H1 (cell line): ENCODE data around the gene SMARCAL1. TPM values are rescaled to one million over a fixed set of nuclear protein-coding genes. Genes with fewer than 3 reads are reported as not detected.
A peak's percentile ranks its signal among the peaks of the same experiment; 100 is the strongest.

ENCODE experiments used
- CTCF ChIA-PET: fragments of 300-600 bp; sonication (Branson Sonifier 250); formaldehyde crosslinking; loops from one replicate; lab custom pipeline; 2021; ENCODE audit not compliant: partially characterized antibody; lab: Charles Lee
- POLR2A ChIA-PET: fragments of 300-600 bp; sonication (Branson Sonifier 250); formaldehyde crosslinking; loops from one replicate; lab custom pipeline; 2021; ENCODE audit warnings: inconsistent platforms; ENCODE audit not compliant: partially characterized antibody; lab: Charles Lee
- DNase-seq, 2 experiments: peaks; one replicate each; pipeline versions ENCODE4 v3.0.0 to v3.0.0-alpha.2; 2010 to 2022; ENCODE audit warnings: low spot score in 2 of 2, low read depth in 1 of 2, mixed read lengths in 1 of 2
- FAIRE-seq: peaks from 2 replicates; lab custom pipeline; 2011; peaks lifted over from hg19 to GRCh38; lab: Jason Lieb, UNC
- H2AFZ ChIP-seq: 2 replicates; pipeline ENCODE4 v1.8.1; 2012; ENCODE audit warnings: low read length, inconsistent platforms
- H2AK5ac ChIP-seq: 2 replicates; pipeline ENCODE4 v1.6.1; 2013; ENCODE audit warnings: low read depth, low read length
- H2BK120ac ChIP-seq: replicated peaks from 2 replicates; pipeline ENCODE3; 2013; ENCODE audit warnings: low read depth, low read length, inconsistent platforms
- H2BK12ac ChIP-seq: 2 replicates; pipeline ENCODE4 v1.6.1; 2013; ENCODE audit warnings: low read depth, low read length
- H2BK15ac ChIP-seq: 2 replicates; pipeline ENCODE4 v1.6.1; 2013; ENCODE audit warnings: low read length
- H2BK20ac ChIP-seq: 2 replicates; pipeline ENCODE4 v1.6.1; 2013; ENCODE audit warnings: low read length
- H2BK5ac ChIP-seq: 2 replicates; pipeline ENCODE4 v1.6.1; 2013; ENCODE audit warnings: low read depth, low read length
- H3K14ac ChIP-seq: 2 replicates; pipeline ENCODE4 v1.6.1; 2013; ENCODE audit warnings: inconsistent platforms; ENCODE audit not compliant: insufficient read length
- H3K18ac ChIP-seq: 2 replicates; pipeline ENCODE4 v1.6.1; 2013; ENCODE audit warnings: low read length; ENCODE audit errors: extremely low read depth
- H3K23ac ChIP-seq: 2 replicates; pipeline ENCODE4 v1.6.1; 2013; ENCODE audit warnings: inconsistent platforms; ENCODE audit not compliant: insufficient read length
- H3K23me2 ChIP-seq: 2 replicates; pipeline ENCODE4 v1.6.1; 2013; ENCODE audit warnings: low read depth, low read length
- H3K27ac ChIP-seq: 2 replicates; pipeline ENCODE4 v1.6.1; 2011; ENCODE audit warnings: low read depth, low read length, inconsistent platforms
- H3K27me3 ChIP-seq, 4 experiments: replicated peaks in 1 of 4; 1 replicate in 1 of 4; 2 replicates in 3 of 4; pipeline versions ENCODE4 v1.6.1 to v1.8.1; 2011 to 2013; ENCODE audit warnings: low read length in 3 of 4, mild to moderate bottlenecking in 3 of 4, inconsistent platforms in 2 of 4, mixed read lengths in 2 of 4, moderate library complexity in 1 of 4; ENCODE audit not compliant: control insufficient read depth in 3 of 4, insufficient read depth in 3 of 4; ENCODE audit errors: extremely low read depth in 1 of 4
- H3K36me3 ChIP-seq, 4 experiments: 2 replicates each; pipeline versions ENCODE4 v1.6.1 to v1.8.1; 2011 to 2013; ENCODE audit warnings: mild to moderate bottlenecking in 4 of 4, low read length in 3 of 4, moderate library complexity in 2 of 4, control low read depth in 1 of 4, inconsistent platforms in 1 of 4; ENCODE audit not compliant: insufficient read depth in 4 of 4, control insufficient read depth in 2 of 4
- H3K4ac ChIP-seq: replicated peaks from 2 replicates; pipeline ENCODE3; 2013; ENCODE audit warnings: low read length, low read depth, mixed read lengths, inconsistent platforms; ENCODE audit not compliant: insufficient read length
- H3K4me1 ChIP-seq, 4 experiments: replicated peaks in 1 of 4; 1 replicate in 1 of 4; 2 replicates in 3 of 4; pipeline versions ENCODE4 v1.6.1 to v1.8.1; 2011 to 2013; ENCODE audit warnings: low read length in 3 of 4, inconsistent platforms in 2 of 4, mixed read lengths in 1 of 4; ENCODE audit not compliant: insufficient read depth in 4 of 4, control insufficient read depth in 3 of 4
- H3K4me2 ChIP-seq, 2 experiments: 2 replicates each; pipeline versions ENCODE4 v1.6.1 to v1.8.1; 2011 to 2013; ENCODE audit warnings: low read depth in 2 of 2, low read length in 2 of 2, control low read depth in 1 of 2, inconsistent platforms in 1 of 2, mild to moderate bottlenecking in 1 of 2; ENCODE audit not compliant: insufficient read depth in 1 of 2
- H3K4me3 ChIP-seq, 4 experiments: fragments of 200-600, 300-600 bp in 1 of 4; sonication (generic), shearing (Covaris generic), sonication (Bioruptor Twin) in 1 of 4; 2 replicates each; pipeline versions ENCODE4 v1.5.1 to v1.8.1; 2011 to 2016; ENCODE audit warnings: low read length in 4 of 4, low read depth in 3 of 4, control low read depth in 2 of 4, inconsistent platforms in 2 of 4, mild to moderate bottlenecking in 2 of 4, mixed read lengths in 1 of 4, moderate library complexity in 1 of 4; ENCODE audit not compliant: insufficient read depth in 2 of 4; ENCODE audit errors: extremely low read depth in 1 of 4
- H3K56ac ChIP-seq: replicated peaks from 2 replicates; pipeline ENCODE3; 2013; ENCODE audit warnings: low read depth, mild to moderate bottlenecking, mixed read lengths, low read length, inconsistent platforms; ENCODE audit not compliant: insufficient read length
- H3K79me1 ChIP-seq: 2 replicates; pipeline ENCODE4 v1.6.1; 2013; ENCODE audit warnings: low read depth, low read length, control low read depth
- H3K79me2 ChIP-seq, 2 experiments: 2 replicates each; pipeline versions ENCODE4 v1.6.1 to v1.8.1; 2012 to 2013; ENCODE audit warnings: low read length in 2 of 2, mild to moderate bottlenecking in 2 of 2, inconsistent platforms in 1 of 2; ENCODE audit not compliant: insufficient read depth in 2 of 2, control insufficient read depth in 1 of 2
- H3K9ac ChIP-seq, 4 experiments: replicated peaks in 1 of 4; 1 replicate in 1 of 4; 2 replicates in 3 of 4; pipeline versions ENCODE4 v1.6.1 to v1.8.1; 2011 to 2013; ENCODE audit warnings: low read depth in 3 of 4, low read length in 3 of 4, control low read depth in 2 of 4, mild to moderate bottlenecking in 2 of 4, moderate library complexity in 2 of 4, inconsistent platforms in 1 of 4; ENCODE audit errors: extremely low read depth in 1 of 4
- H3K9me3 ChIP-seq, 2 experiments: 2 replicates each; pipeline versions ENCODE4 v1.6.1 to v1.8.1; 2012 to 2013; ENCODE audit warnings: mild to moderate bottlenecking in 2 of 2, moderate library complexity in 2 of 2, control low read depth in 1 of 2, inconsistent platforms in 1 of 2, low read depth in 1 of 2, low read length in 1 of 2, mixed read lengths in 1 of 2; ENCODE audit not compliant: insufficient read depth in 2 of 2
- H4K20me1 ChIP-seq, 2 experiments: replicated peaks in 1 of 2; 2 replicates each; pipeline versions ENCODE3 to v1.8.1; 2011 to 2013; ENCODE audit warnings: inconsistent platforms in 2 of 2, low read length in 2 of 2, mild to moderate bottlenecking in 1 of 2; ENCODE audit not compliant: insufficient read depth in 2 of 2, control insufficient read depth in 1 of 2
- H4K5ac ChIP-seq: 2 replicates; pipeline ENCODE4 v1.6.1; 2013; ENCODE audit warnings: low read length, low read depth, mixed read lengths, inconsistent platforms; ENCODE audit not compliant: insufficient read length
- H4K8ac ChIP-seq: 2 replicates; pipeline ENCODE4 v1.8.0; 2013; ENCODE audit warnings: mild to moderate bottlenecking, moderate library complexity, low read length, inconsistent platforms; ENCODE audit not compliant: insufficient read depth; ENCODE audit errors: extremely low read depth
- H4K91ac ChIP-seq: replicated peaks from 2 replicates; pipeline ENCODE3; 2013; ENCODE audit warnings: low read length, mixed read lengths, inconsistent platforms; ENCODE audit not compliant: insufficient read length
- EZH2 ChIP-seq: fragments of 200-600 bp; sonication (generic); IDR thresholded peaks from 2 replicates; pipeline ENCODE4 v1.7.1; 2012; ENCODE audit warnings: low read depth, mild to moderate bottlenecking, moderate library complexity, low read length, inconsistent platforms; ENCODE audit not compliant: severe bottlenecking
- HDAC6 ChIP-seq: IDR thresholded peaks from one replicate; pipeline ENCODE4 v1.7.1; 2012; ENCODE audit warnings: low read depth, mild to moderate bottlenecking, inconsistent platforms, low read length, moderate library complexity
- POLR2AphosphoS5 ChIP-seq: IDR thresholded peaks from 2 replicates; pipeline ENCODE4 v1.6.1; 2011; ENCODE audit warnings: low read depth, low read length
- RBBP5 ChIP-seq: IDR thresholded peaks from 2 replicates; pipeline ENCODE4 v1.7.1; 2012; ENCODE audit warnings: low read depth, mild to moderate bottlenecking, inconsistent platforms, low read length, moderate library complexity, borderline replicate concordance
- TAF7 ChIP-seq: optimal IDR thresholded peaks from 2 replicates; pipeline ENCODE3; 2011; ENCODE audit warnings: low read depth, mild to moderate bottlenecking, inconsistent platforms, low read length, moderate library complexity, borderline replicate concordance
- YY1 ChIP-seq: IDR thresholded peaks from 2 replicates; pipeline ENCODE4 v1.6.1; 2011; ENCODE audit warnings: low read depth, mild to moderate bottlenecking, low read length
- WGBS, 2 experiments: shearing (Covaris generic) in 1 of 2; methylation state at CpG; one replicate each; pipeline versions ENCODE4 v1.1.6 to v1.1.7; 2013 to 2015; ENCODE audit warnings: low lambda C conversion rate in 2 of 2, mixed read lengths in 2 of 2, inconsistent platforms in 1 of 2, low coverage in 1 of 2, missing lambda C conversion rate in 1 of 2; ENCODE audit not compliant: insufficient replicate concordance in 2 of 2, insufficient coverage in 1 of 2, insufficient read length in 1 of 2; ENCODE audit errors: extremely low coverage in 1 of 2, missing lambda C conversion rate in 1 of 2; 5-methylcytosine and 5-hydroxymethylcytosine counted together
- polyA plus RNA-seq, 7 experiments: library from polyadenylated mRNA; depleted of rRNA in 3 of 7; stranded (reverse) in 5 of 7; unstranded in 2 of 7; fragments of >200 nt in 5 of 7; fragments of 200-250 nt in 2 of 7; gene quantifications; 1 replicate in 5 of 7; 2 replicates in 1 of 7; 4 replicates in 1 of 7; pipeline versions ENCODE4 v1.2.1 to v1.2.3, GENCODE V29; 2011 to 2013; ENCODE audit warnings: missing spikeins in 2 of 7, mixed read lengths in 2 of 7
- total RNA-seq: library from RNA; stranded (reverse); fragmentation: NEBNext Ultra II Directional; extraction: Animal tissue kit (Norgen Biotek cat#: 25700); gene quantifications from 2 replicates; pipeline ENCODE4 v1.2.1, GENCODE V29; 2021
- TF ChIP-seq, protein P1 (sequence below): IDR thresholded peaks from 2 replicates; pipeline ENCODE4 v1.6.1; 2011; ENCODE audit warnings: low read length, improper control_type of control experiment
- TF ChIP-seq, protein P2 (sequence below): IDR thresholded peaks from 2 replicates; pipeline ENCODE4 v1.6.1; 2012; ENCODE audit warnings: low read length, inconsistent platforms

Gene SMARCAL1
- total and polyA plus RNA-seq, 2 of the 8 experiments (the other 6 are each of a cell fraction or from before 2014, with no cell fraction given): 17.6 to 17.9 TPM

DNA sequence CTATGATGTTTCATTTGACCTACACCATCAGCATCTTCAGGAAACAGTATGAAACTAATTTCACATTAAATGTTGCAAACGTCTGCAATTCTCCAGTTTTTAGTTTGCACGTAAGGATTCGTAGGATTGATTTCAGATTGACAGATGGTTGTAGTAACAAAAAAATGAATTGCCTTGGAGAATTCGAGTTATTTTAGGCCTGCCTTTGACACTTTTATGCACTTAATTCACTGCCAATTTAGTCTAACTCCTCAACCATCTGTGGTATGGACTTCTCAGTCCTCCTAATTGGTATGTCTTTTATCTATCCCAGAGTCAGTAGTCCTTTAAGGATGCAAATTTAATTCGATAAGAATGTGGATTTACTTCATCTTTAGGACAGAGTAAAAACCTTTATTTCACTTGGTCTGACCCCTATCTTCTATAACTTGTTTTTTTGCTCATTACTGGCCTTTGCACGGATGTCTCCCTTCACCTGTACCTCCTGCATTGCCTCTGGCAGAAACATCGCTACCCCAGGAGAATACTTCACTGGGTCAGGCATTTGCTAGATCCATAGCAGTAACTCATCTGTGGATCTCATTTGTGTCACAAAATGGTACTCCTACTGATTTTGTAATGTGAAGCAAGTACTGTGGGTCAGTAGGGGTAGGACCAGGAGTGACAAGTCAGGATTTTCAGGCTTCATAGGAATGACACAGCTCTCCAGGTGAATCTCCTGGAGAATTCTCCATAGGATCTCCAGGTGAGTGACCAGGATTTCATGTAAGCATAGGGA lies 90.3 kb downstream of the SMARCAL1 start:
- H3K4ac ChIP-seq: no peak overlapping the region
- H2BK20ac ChIP-seq: no peak overlapping the region
- no peak overlapping the region for H3K4me3 ChIP-seq
- no peak overlapping the region for H4K91ac ChIP-seq
- H3K79me1 ChIP-seq: 0 out of 2 replicates have a peak, but pooled peaks cover 5% of the 10 kb centered on the region
- 0 out of 4 replicates have a peak overlapping the region, but pooled peaks of 1 of the 2 experiments have one; percentile 1 for H3K4me2 ChIP-seq
- H3K14ac ChIP-seq: no peak overlapping the region
- H4K5ac ChIP-seq: no peak overlapping the region
- H2AFZ ChIP-seq: no peak overlapping the region
- no peak overlapping the region for H2BK12ac ChIP-seq
- H3K4me1 ChIP-seq: peaks cover 2 to 12% (median 4%) of the 10 kb centered on the region in 4 experiments; a peak in 6 of 7 replicates
- H3K23ac ChIP-seq: peak overlapping the region; percentile 40
- POLR2A ChIA-PET: interaction anchor here (0.6 to 7.2 kb wide), 13 partner anchors 7 to 133 kb away, joined by 3 to 65 read pairs (median 4); partner anchors contain the start of gene SMARCAL1
- peaks cover 10% of the 10 kb centered on the region for H3K23me2 ChIP-seq
- no peak for DNase-seq
- no peaks in the 10 kb centered on the region for H3K27me3 ChIP-seq
- H3K9ac ChIP-seq: no peak overlapping the region
- no peak overlapping the region for H2BK120ac ChIP-seq
- CTCF ChIA-PET: interaction anchor here (1.2 kb wide), 2 partner anchors 17 to 99 kb away, joined by 3 read pairs; no protein-coding TSS in a partner anchor
- 91% methylated on average over 7 of the region's 7 CpGs; no CpG with 5 or more reads in 1 of the 2 experiments for WGBS, 2 experiments
- H2AK5ac ChIP-seq: no peak overlapping the region
- H3K79me2 ChIP-seq: peaks cover 16 to 45% of the 10 kb centered on the region in 2 experiments
- H3K27ac ChIP-seq: peak overlapping the region; percentile 6; the same call in 1 of the 2 replicates
- peaks cover 32 to 80% (median 56%) of the 10 kb centered on the region in 4 experiments for H3K36me3 ChIP-seq
- no peak overlapping the region for H3K56ac ChIP-seq
- no peak overlapping the region for H2BK15ac ChIP-seq
- no peak overlapping the region for H4K8ac ChIP-seq
- H3K18ac ChIP-seq: no peak overlapping the region
- peaks cover 5 to 18% of the 10 kb centered on the region in 2 experiments for H4K20me1 ChIP-seq
- 0 out of 2 replicates have a peak overlapping the region, but pooled peaks have one; percentile 7 for H2BK5ac ChIP-seq
- no peaks in the 10 kb centered on the region for H3K9me3 ChIP-seq
- FAIRE-seq: no peak
- TF ChIP-seq TAF7 (no peak), RBBP5 (no peak), YY1 (no peak), POLR2AphosphoS5 (peak; percentile 69; the same call in 1 of the 2 replicates), EZH2 (no peak), HDAC6 (no peak)
- TF ChIP-seq, protein P1, sequence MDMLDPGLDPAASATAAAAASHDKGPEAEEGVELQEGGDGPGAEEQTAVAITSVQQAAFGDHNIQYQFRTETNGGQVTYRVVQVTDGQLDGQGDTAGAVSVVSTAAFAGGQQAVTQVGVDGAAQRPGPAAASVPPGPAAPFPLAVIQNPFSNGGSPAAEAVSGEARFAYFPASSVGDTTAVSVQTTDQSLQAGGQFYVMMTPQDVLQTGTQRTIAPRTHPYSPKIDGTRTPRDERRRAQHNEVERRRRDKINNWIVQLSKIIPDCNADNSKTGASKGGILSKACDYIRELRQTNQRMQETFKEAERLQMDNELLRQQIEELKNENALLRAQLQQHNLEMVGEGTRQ: no peak
- TF ChIP-seq, protein P2, sequence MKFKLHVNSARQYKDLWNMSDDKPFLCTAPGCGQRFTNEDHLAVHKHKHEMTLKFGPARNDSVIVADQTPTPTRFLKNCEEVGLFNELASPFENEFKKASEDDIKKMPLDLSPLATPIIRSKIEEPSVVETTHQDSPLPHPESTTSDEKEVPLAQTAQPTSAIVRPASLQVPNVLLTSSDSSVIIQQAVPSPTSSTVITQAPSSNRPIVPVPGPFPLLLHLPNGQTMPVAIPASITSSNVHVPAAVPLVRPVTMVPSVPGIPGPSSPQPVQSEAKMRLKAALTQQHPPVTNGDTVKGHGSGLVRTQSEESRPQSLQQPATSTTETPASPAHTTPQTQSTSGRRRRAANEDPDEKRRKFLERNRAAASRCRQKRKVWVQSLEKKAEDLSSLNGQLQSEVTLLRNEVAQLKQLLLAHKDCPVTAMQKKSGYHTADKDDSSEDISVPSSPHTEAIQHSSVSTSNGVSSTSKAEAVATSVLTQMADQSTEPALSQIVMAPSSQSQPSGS: no peak
